ENCODE results near the gene DNAH12. TPM values are rescaled to one million over a fixed set of nuclear protein-coding genes. Genes with fewer than 3 reads are reported as not detected.
"Not testable (repeated sequence)": the region's sequence is repeated elsewhere in the genome, so short reads cannot be mapped to it uniquely, and the experiment has no call there.

DNAH12 gene
- total and polyA plus RNA-seq, 9 donors = 0.04 to 0.58 (median 0.26) TPM

- Histone ChIP-seq H3K9me3 (replicated peaks; ENCODE audit: control insufficient read depth, low read depth, low read length) (no peaks in the 10 kb centered on the region), H3K27ac (ENCODE audit: low read length) (no peak overlapping the region), H3K36me3 (ENCODE audit: control insufficient read depth, insufficient read depth, low read length) (no peaks in the 10 kb centered on the region), H3K4me1 (ENCODE audit: control insufficient read depth, insufficient read depth, low read length) (no peaks in the 10 kb centered on the region), H3K4me3 (ENCODE audit: low read length) (no peak overlapping the region), H3K27me3 (ENCODE audit: control insufficient read depth, insufficient read depth, low read length) (no peaks in the 10 kb centered on the region)
- no peak for DNase-seq
- 84% methylated on average over 2 of the region's 5 CpGs for WGBS (ENCODE audit: insufficient coverage)
Measured at GRCh38 chr3:57385498-57385897, 158.6 kb downstream of the DNAH12 start.

DNA sequence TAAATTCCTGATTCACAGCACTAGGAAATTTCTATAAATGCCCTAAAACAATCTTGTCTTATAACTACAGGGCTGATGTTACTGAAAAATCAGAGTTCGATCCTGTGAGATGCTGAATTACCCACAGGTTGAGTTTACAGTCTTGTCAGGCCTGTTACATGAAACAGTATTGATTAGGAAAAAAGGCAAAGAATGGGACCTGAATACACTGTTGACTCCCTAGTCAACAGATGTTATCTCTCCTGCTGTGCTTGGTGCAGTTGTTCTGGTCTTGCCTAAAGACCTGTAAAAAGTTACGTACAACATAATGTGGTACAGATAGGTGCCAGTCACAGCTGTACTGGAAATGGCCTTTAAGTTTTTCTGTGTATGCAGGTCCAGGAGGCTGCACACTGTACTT is 160.3 kb downstream of the DNAH12 start:
- Histone ChIP-seq H3K4me1 (ENCODE audit: control insufficient read depth, insufficient read depth, low read length) (no peaks in the 10 kb centered on the region), H3K27ac (ENCODE audit: low read length) (no peak overlapping the region), H3K4me3 (ENCODE audit: low read length) (no peak overlapping the region), H3K27me3 (ENCODE audit: control insufficient read depth, insufficient read depth, low read length) (no peaks in the 10 kb centered on the region), H3K36me3 (ENCODE audit: control insufficient read depth, insufficient read depth, low read length) (no peaks in the 10 kb centered on the region), H3K9me3 (replicated peaks; ENCODE audit: control insufficient read depth, low read depth, low read length) (no peaks in the 10 kb centered on the region)
- no CpG with 5 or more reads among the region's 2 CpGs for WGBS (ENCODE audit: insufficient coverage)
- no peak for DNase-seq

DNA sequence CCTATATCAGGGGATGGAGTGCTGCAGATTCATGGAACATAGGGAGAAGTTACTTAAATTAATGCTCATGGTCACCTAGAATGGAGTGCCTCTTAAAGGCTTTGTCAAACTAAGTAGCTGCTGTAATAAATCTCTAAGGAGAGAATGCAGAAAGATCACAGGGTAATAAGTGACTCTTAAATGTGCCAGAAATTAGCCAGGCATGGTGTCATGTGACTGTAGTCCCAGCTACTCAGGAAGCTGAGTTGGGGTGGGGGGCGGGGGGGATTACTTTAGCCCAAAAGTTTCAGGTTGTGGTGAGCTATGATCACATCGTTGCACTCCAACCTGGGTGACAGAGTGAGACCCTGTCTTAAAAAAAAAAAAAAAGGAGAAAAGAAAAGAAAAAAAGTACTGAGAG is 160.7 kb downstream of the DNAH12 start:
- no peaks in the 10 kb centered on the region for H3K4me1 ChIP-seq (ENCODE audit: control insufficient read depth, insufficient read depth, low read length)
- no peak overlapping the region for H3K4me3 ChIP-seq (ENCODE audit: low read length)
- no peaks in the 10 kb centered on the region for H3K9me3 ChIP-seq (replicated peaks; ENCODE audit: control insufficient read depth, low read depth, low read length)
- no peak overlapping the region for H3K27ac ChIP-seq (ENCODE audit: low read length)
- no peak for DNase-seq
- H3K27me3 ChIP-seq (ENCODE audit: control insufficient read depth, insufficient read depth, low read length) = no peaks in the 10 kb centered on the region
- no peaks in the 10 kb centered on the region for H3K36me3 ChIP-seq (ENCODE audit: control insufficient read depth, insufficient read depth, low read length)
- WGBS (ENCODE audit: insufficient coverage) = 40% methylated on average over 1 of the region's 2 CpGs

GRCh38 chr3:57382933-57383332 is 161.2 kb downstream of the DNAH12 start:
- H3K27ac ChIP-seq (ENCODE audit: low read length) = no peak overlapping the region
- H3K36me3 ChIP-seq (ENCODE audit: control insufficient read depth, insufficient read depth, low read length) = no peaks in the 10 kb centered on the region
- peak; percentile 82 for DNase-seq
- H3K9me3 ChIP-seq (replicated peaks; ENCODE audit: control insufficient read depth, low read depth, low read length) = no peaks in the 10 kb centered on the region
- 10% methylated on average over 2 of the region's 2 CpGs for WGBS (ENCODE audit: insufficient coverage)
- H3K27me3 ChIP-seq (ENCODE audit: control insufficient read depth, insufficient read depth, low read length) = no peaks in the 10 kb centered on the region
- H3K4me1 ChIP-seq (ENCODE audit: control insufficient read depth, insufficient read depth, low read length) = no peaks in the 10 kb centered on the region
- H3K4me3 ChIP-seq (ENCODE audit: low read length) = no peak overlapping the region

DNA sequence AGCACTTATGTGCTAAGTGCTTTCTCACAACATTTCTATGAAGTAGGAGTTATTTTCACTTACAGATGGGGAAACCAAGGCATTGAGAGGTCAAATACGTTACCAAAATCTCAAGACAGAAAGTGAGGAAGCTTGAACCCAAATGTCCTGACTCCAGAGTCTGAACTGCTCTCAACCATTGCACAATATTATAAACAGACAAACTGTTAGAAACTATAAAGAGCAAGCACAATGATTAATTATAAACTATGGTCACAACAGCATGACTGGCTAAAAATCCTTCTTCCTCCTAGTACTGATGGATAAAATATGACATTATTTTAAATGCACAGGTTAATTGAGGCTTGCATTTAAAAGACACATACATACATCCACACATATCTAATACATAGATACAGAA is 173.8 kb downstream of the DNAH12 start:
- Histone ChIP-seq H3K27ac (ENCODE audit: low read length) (no peak overlapping the region), H3K9me3 (replicated peaks; ENCODE audit: control insufficient read depth, low read depth, low read length) (peaks cover 2% of the 10 kb centered on the region), H3K4me3 (ENCODE audit: low read length) (no peak overlapping the region), H3K4me1 (ENCODE audit: control insufficient read depth, insufficient read depth, low read length) (no peaks in the 10 kb centered on the region), H3K36me3 (ENCODE audit: control insufficient read depth, insufficient read depth, low read length) (no peaks in the 10 kb centered on the region), H3K27me3 (ENCODE audit: control insufficient read depth, insufficient read depth, low read length) (no peaks in the 10 kb centered on the region)
- no peak for DNase-seq
- WGBS (ENCODE audit: insufficient coverage) = no CpG with 5 or more reads among the region's 1 CpG

GRCh38 chr3:57365089-57365488 is 179.1 kb downstream of the DNAH12 start:
- H3K4me1 ChIP-seq (ENCODE audit: control insufficient read depth, insufficient read depth, low read length); H3K4me3 ChIP-seq (ENCODE audit: low read length); H3K27ac ChIP-seq (ENCODE audit: low read length); DNase-seq; H3K36me3 ChIP-seq (ENCODE audit: control insufficient read depth, insufficient read depth, low read length); H3K27me3 ChIP-seq (ENCODE audit: control insufficient read depth, insufficient read depth, low read length); H3K9me3 ChIP-seq (replicated peaks; ENCODE audit: control insufficient read depth, low read depth, low read length): not testable (repeated sequence)
- WGBS (ENCODE audit: insufficient coverage) = no CpG with 5 or more reads among the region's 2 CpGs

GRCh38 chr3:57356275-57356674 is 187.9 kb downstream of the DNAH12 start:
- not testable (repeated sequence) for H3K4me1 ChIP-seq (ENCODE audit: control insufficient read depth, insufficient read depth, low read length); H3K4me3 ChIP-seq (ENCODE audit: low read length); H3K9me3 ChIP-seq (replicated peaks; ENCODE audit: control insufficient read depth, low read depth, low read length); H3K36me3 ChIP-seq (ENCODE audit: control insufficient read depth, insufficient read depth, low read length); H3K27ac ChIP-seq (ENCODE audit: low read length); DNase-seq; H3K27me3 ChIP-seq (ENCODE audit: control insufficient read depth, insufficient read depth, low read length)
- no CpG with 5 or more reads among the region's 1 CpG for WGBS (ENCODE audit: insufficient coverage)

- no peaks in the 10 kb centered on the region for H3K36me3 ChIP-seq (ENCODE audit: control insufficient read depth, insufficient read depth, low read length)
- WGBS (ENCODE audit: insufficient coverage) = 89% methylated on average over 1 of the region's 1 CpG
- DNase-seq = peak; percentile 12
- no peaks in the 10 kb centered on the region for H3K4me1 ChIP-seq (ENCODE audit: control insufficient read depth, insufficient read depth, low read length)
- H3K27me3 ChIP-seq (ENCODE audit: control insufficient read depth, insufficient read depth, low read length) = no peaks in the 10 kb centered on the region
- no peak overlapping the region for H3K27ac ChIP-seq (ENCODE audit: low read length)
- H3K9me3 ChIP-seq (replicated peaks; ENCODE audit: control insufficient read depth, low read depth, low read length) = no peaks in the 10 kb centered on the region
- no peak overlapping the region for H3K4me3 ChIP-seq (ENCODE audit: low read length)
Measured at GRCh38 chr3:57354768-57355167, 189.4 kb downstream of the DNAH12 start.

DNA sequence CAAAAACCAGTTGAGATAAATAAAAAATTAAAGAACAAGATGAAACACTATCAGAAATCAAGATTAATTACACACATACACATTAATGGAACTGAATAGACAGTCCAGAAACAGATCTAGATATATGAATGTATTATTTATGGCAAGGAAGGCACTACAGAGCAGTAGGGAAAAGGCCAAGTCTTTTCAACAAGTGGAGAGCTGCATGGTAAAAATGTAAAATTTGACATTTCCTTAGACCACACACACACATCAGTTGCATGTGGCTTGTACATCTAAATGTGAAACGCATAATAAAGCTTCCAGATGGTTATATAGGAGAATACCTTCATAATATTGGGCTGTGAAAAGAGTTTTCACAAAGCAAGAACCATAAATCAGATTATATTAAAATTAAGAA is 193.9 kb downstream of the DNAH12 start:
- no CpG with 5 or more reads among the region's 1 CpG for WGBS (ENCODE audit: insufficient coverage)
- no peaks in the 10 kb centered on the region for H3K36me3 ChIP-seq (ENCODE audit: control insufficient read depth, insufficient read depth, low read length)

DNA sequence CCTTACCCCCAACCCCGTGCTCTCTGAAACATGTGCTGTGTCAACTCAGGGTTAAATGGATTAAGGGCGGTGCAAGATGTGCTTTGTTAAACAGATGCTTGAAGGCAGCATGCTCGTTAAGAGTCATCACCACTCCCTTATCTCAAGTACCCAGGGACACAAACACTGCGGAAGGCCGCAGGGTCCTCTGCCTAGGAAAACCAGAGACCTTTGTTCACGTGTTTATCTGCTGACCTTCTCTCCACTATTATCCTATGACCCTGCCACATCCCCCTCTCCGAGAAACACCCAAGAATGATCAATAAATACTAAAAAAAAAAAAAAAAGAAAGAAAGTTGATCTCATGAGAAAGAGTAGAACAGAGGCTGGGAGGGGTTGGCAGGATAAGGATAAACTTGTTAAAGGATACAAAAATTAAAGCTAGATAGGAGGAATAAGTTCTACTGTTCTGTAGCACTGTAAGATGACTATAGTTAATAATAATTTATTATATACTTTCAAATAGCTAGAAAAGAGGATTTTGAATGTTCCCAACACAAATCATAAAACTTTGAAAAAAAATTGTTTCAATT is 205.0 kb downstream of the DNAH12 start:
- not testable (repeated sequence) for H3K27me3 ChIP-seq (ENCODE audit: control insufficient read depth, insufficient read depth, low read length); H3K27ac ChIP-seq (ENCODE audit: low read length); DNase-seq; H3K4me3 ChIP-seq (ENCODE audit: low read length); H3K9me3 ChIP-seq (replicated peaks; ENCODE audit: control insufficient read depth, low read depth, low read length); H3K36me3 ChIP-seq (ENCODE audit: control insufficient read depth, insufficient read depth, low read length); H3K4me1 ChIP-seq (ENCODE audit: control insufficient read depth, insufficient read depth, low read length)
- no CpG with 5 or more reads among the region's 7 CpGs for WGBS (ENCODE audit: insufficient coverage)

More for the DNA sequence above, 193.9 kb downstream of the DNAH12 start:
- Histone ChIP-seq H3K4me1 (ENCODE audit: control insufficient read depth, insufficient read depth, low read length) (no peaks in the 10 kb centered on the region), H3K4me3 (ENCODE audit: low read length) (no peak overlapping the region), H3K27ac (ENCODE audit: low read length) (no peak overlapping the region), H3K9me3 (replicated peaks; ENCODE audit: control insufficient read depth, low read depth, low read length) (no peaks in the 10 kb centered on the region), H3K27me3 (ENCODE audit: control insufficient read depth, insufficient read depth, low read length) (no peaks in the 10 kb centered on the region)
- DNase-seq = peak; percentile 0
